HG02981 (cell line): ENCODE data around the gene DRAXIN.
"Not testable (repeated sequence)": the region's sequence is repeated elsewhere in the genome, so short reads cannot be mapped to it uniquely, and the experiment has no call there.

Source experiments
- ATAC-seq: cut with Tn5 transposase; IDR thresholded peaks from one replicate; pipeline ENCODE4 v1.9.1; 2021; ENCODE audit warnings: mild to moderate bottlenecking, moderate library complexity; ENCODE audit not compliant: unreplicated experiment

Gene DRAXIN, protein sequence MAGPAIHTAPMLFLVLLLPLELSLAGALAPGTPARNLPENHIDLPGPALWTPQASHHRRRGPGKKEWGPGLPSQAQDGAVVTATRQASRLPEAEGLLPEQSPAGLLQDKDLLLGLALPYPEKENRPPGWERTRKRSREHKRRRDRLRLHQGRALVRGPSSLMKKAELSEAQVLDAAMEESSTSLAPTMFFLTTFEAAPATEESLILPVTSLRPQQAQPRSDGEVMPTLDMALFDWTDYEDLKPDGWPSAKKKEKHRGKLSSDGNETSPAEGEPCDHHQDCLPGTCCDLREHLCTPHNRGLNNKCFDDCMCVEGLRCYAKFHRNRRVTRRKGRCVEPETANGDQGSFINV

DNA sequence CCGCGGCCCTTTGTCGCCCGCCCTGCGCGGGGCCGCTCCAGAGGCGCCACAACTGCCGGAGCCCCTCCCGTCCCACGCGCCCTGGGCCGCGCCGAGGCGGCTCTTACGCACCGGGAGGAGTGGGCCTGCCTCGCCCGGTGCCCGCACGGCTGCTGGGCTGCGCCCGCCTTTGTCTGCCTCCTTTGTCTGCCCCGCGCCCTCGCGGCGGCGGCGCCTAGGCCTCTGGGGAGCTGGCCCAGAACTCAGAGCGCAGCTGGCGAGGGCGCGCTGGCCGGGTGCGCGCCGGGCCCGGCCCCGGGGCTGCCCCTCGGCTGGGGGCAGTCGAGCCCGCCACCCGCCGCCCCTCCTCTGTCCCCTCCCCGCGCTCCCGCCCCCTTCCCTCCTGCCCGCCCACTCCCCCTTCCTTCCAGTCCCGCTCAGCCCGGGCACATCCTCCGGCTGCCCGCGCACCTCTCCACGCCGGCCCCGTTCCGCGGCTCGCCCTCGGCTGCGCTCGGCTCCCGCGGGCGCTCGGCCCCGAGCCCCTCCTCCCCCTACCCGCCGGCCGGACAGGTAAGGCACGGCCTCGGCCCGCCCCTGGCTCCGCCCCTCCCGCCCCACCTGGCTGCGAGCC, at the start of gene DRAXIN:
DRAXIN (plus strand) TSS at position 409 of the 613 bp plus-strand sequence. CDS start 14,549 bp downstream, outside the sequence.
- ATAC-seq, result no peak

DNA sequence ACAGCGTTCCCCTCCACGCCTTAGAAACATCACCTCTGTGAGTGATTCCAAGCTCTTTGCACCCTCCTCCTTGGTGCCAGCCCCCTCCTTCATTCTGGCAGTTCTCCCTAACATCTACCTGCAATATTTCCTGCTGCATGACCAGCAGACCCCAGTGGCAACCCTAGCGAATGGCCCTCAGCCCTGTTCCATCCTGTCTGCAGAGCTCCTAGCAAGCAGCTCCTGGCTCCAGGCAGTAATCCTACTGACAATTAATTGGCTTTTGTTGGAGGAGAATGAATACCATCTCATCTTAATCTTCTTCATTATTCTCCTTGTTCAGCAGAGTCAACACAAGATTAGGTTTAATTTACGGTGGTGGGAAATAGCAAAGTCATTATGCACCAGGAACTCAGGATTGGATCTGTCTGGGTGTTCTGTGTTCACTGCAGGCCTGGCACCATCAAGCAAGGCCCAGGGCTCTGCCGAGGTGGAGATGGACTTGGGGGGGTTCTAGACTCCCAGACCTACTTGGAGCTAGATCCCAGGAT, 49.7 kb upstream of the DRAXIN start:
- ATAC-seq, result no peak

DNA sequence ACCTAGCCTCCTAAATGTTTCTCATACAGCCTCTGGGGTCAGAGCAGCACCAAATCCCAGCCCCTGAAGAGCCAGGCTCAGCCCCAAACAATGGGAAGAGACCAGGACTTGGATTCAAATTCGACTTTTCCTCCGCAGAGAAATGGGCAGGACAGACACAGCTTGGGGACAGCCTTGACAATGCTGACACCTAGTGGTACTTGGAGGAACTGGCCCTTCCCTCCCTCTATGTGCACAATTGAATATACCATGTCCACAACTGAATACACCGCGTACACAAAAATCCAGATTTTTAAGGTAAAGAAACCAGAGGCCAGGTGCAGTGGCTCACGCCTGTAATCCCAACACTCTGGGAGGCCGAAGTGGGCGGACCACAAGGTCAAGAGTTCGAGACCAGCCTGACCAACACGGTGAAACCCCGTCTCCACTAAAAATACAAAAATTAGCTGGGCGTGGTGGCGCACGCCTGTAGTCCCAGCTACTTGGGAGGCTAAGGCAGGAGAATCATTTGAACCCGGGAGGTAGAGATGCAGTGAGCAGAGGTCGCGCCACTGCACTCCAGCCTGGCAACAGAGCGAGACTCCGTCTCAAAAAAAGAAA, 49.0 kb upstream of the DRAXIN start:
- not testable (repeated sequence) for ATAC-seq

DNA sequence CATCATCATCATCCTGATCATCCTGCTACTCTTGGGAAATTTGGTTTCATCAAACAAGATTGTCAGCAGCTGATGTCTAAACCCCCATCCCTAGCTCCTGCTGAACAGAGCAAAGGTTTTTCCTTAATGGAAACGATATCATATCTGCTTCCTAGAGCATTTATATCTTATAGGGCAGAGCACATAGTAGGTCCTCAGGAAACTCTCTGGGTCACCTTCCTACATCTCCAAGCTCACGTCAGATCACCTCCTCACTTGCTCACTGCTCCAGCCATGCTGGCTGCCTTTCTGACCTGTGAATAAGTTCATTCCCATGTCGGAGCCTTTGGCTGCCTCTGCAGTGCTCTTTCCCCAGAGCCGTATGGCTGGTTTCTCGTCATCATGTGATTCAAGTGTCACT, 47.7 kb upstream of the DRAXIN start:
- ATAC-seq, result no peak

DNA sequence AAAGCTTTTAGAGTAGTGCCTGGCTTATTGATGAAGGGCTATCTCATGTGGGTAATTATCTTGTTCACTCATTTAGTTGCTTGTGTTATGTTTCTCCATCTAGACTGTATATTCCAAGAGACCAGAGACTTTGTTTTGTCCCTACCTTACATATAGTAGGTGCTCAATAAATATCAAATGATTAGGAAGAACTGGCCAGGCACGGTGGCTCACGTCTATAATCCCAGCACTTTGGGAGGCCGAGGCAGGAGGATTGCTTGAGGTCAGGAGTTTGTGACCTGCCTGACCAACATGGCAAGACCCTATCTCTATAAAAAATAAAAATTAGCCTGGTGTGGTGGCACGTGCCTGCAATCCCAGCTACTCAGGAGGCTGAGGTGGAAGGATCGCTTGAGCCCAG, 46.2 kb upstream of the DRAXIN start:
- ATAC-seq, result no peak

DNA sequence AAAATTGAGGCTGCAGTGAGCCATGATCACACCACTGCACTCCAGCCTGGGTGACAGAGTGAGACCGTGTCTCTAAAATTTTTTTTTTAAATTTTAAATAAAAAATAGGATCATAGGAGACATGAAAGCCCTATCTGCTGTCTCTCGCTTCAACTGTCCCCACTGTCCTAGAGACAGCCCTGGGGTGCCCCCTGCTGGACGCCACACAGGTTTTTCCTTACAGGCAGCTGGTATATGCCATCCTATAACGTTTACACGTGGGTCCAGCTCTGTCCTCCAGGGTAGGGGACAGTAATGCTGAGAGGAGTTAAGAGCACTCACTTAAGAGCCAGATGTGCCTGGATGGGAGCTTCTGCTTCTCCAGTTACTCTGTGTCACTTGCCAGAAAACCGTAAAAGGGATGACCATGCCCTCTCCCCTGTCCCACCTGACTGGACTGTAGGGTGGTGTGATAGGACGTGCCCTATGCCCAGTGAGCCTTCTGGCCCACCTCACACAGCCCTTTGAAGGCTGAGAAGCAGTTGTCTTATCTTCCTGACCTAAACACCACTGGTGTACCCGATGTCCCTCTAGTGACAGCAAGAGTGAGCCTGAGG, 45.7 kb upstream of the DRAXIN start:
- peak; percentile 44 for ATAC-seq

DNA sequence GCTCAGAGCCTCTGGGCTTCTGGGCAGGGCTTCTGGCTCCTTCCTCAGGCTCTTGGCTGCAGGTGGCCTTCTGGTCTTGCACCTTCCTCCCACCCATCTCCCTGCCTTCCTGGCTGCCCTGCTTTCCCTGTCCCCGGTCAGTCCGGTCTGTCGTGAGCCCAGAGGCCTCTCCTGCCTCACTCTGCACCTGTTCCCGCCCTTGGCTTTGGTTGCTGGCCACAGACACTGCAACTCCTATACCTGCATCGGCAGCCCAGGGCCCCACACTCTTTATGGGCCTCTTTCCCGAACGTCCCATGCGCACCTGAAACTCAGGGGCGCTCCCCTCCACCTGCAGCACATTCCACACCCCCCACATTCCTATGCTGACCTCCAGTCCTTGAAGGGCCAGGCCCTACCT, 45.2 kb upstream of the DRAXIN start:
- no peak for ATAC-seq

DNA sequence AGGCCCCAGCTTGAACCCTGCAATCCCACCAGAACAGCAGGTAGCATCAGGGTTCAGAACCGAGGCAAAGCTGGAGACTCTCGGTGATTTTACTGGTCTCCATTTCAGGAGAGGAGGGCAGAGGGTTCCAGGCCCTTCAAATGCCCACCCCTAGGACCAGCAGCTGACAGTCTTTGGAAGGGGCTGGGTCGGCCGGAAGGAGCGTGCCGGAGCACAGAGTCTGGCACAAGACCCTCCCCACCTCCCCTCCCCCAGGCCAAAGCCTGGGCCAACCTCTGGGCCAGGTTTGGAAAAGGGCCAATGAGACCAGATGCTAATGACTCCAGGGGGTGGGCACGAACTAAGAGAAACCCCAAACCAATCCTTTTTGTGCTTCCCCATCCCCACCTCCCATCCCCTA, 44.2 kb upstream of the DRAXIN start:
- ATAC-seq, result no peak

DNA sequence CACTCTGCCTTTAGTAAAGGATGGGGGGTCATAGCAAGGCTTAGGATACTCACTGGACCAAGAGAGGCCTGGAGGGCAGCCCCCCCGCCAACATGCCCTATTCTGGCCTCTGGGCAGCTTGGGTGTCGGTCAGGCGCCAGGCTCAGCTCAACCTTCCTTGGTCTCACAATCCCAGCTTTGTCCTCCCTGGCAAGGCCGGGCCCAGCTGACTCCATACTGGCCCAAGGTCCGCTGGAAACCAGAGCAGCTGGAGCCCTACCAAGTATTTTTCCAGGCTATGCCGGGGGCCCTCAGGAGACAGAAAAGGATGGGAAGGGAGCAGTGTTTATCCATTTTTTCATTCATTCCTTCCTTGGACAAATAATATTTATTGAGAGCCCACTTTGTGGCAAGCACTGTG, 43.5 kb upstream of the DRAXIN start:
- no peak for ATAC-seq

DNA sequence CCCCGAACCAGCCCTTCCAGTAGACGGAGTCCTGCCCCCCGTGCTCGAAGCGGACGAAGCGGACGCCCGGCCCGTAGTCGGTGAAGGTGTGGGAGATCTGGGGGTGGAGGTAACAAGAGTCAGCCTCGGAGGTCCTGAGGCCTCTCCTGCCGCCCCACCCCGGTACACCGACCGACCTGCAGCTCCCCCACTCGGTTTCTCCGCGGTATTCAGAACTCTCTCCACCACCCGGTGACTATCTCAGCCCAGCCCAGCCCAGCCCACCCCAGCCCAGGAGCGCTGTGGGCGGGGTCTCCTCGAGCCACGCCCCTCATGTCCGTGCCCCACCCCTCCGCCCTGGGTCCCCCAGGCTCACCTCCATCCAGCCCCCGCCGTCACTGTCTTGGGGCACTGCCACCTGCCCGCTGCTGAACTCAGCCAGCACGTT, 42.8 kb upstream of the DRAXIN start:
- ATAC-seq, result no peak

DNA sequence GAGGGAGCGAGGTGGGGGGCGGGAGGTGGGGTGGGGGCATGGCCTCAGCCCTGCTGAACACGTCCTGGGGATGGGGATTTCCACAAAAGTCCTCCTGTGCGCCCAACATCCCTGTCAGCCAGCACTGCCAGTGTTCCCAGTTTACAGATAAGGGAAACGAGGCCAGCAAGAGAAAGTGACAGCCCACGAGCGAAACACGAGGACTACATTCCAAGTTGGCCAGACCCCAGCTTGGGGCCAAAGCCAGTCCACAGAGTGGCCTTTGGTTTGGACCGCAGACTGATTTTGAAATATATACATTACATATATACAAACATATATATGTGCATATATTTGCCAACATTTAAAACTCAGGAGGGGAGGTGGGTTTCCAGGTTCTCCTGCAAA, 42.3 kb upstream of the DRAXIN start:
- no peak for ATAC-seq

DNA sequence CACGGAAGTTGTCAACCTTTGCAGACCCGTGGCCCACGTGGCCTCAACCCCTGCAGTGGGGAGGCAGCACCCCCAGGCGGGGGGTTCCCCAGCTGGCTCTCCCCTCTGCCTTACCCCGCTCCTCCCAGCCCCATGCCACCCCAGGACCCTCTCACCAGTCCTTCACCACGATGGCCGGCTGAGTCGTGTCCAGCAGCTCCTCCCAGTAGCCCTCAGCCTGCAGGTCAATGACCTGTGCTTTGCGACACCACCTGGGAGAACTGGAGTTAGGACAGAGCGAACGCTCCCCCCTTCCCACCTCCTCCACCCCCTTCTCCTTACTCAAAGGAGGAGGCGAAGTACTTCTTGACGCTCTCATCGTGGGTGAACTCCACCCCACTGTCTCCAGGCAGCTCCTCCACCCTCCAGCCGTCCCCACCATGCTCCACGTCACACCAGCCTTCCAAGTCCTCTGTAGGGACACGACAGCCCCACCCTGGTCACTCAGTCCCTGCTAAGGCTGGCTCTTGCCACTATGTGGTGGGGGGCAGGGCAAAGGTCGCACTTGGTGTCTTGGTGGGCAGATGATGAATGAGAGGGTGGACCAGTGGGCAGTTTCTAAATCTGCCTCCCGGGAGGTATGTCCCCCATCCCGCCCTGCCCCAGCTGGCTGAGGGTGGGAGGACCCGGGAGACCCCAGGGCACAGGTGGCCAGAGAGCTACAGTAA, 41.7 kb upstream of the DRAXIN start:
- ATAC-seq, result no peak

DNA sequence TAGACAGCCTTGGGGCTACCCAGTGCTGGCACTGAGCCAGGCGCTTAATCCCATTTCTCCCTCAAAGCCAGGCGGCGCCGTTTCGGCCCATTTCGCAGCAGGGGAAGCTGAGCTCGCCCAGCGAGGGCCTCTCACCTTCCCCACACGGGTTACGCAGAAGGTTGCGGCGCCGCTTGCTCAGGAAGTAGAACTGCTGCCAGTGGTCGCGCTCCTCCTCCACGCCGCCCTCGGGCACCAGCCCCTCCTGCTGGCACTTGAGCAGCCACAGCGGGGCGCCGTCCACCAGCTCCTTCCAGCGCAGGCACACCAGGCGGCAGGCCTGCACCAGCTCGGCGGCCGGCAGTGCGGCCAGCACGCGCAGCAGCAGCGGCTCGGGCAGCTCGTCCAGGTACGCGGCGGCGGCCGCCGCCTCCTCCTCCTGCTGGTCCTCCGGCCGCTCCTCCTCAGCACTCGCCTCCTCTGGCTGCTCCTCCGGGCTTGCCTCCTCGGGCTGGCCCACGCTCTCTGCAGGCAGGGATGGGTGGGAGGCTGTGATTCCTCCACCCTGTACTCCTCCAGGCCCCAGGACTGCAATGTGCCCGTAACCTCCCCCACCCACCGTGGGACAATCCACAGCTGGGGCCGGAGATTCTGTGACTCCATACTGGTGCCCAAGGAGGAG, 41.0 kb upstream of the DRAXIN start:
- ATAC-seq, result no peak

DNA sequence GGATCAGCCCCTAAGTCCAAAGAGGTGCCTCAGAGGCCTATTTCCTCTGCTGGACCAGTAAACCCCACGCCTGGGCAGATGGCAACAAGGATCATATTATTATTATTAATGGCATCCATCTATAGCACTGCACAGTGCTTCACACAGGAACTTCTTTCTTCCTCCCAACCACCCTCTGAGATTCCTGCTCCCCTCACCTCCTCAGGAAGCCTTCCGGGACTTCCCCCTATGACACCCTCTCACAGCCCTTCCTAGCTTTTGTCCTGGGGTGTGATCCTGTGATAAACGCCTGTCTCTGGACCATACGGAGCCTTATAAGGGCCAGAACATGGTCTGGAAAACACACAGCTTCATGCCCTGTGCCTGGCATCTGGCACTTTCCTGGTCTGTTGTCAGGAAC, 40.5 kb upstream of the DRAXIN start:
- no peak for ATAC-seq

DNA sequence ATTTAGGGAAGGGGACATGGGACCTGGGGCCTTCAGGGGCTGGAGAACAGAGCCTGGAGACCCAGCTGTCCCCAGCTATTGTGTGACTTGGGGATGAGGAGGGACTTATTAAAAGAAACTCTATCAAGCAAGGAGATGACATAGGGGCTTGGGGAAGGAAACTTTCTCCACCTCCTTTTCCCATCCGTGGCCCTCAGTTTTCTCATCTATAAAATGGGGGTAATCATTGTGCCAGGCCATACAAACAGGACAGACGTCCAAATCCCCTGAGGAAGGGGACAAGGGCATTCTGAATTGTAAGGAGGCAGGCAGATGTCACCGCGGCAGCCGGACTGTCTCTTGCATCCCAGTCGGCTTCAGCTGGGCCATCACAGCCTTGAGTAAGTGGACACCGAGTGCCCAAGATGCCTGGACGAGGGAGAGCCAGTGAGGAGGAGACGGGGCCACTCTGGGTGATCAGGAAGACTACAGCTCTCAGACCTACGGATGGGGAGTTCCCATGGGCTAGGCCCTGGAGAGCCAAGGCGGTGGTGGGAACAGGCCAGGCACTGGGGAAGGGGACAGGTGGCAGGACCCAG, 39.2 kb upstream of the DRAXIN start:
- ATAC-seq, result no peak

DNA sequence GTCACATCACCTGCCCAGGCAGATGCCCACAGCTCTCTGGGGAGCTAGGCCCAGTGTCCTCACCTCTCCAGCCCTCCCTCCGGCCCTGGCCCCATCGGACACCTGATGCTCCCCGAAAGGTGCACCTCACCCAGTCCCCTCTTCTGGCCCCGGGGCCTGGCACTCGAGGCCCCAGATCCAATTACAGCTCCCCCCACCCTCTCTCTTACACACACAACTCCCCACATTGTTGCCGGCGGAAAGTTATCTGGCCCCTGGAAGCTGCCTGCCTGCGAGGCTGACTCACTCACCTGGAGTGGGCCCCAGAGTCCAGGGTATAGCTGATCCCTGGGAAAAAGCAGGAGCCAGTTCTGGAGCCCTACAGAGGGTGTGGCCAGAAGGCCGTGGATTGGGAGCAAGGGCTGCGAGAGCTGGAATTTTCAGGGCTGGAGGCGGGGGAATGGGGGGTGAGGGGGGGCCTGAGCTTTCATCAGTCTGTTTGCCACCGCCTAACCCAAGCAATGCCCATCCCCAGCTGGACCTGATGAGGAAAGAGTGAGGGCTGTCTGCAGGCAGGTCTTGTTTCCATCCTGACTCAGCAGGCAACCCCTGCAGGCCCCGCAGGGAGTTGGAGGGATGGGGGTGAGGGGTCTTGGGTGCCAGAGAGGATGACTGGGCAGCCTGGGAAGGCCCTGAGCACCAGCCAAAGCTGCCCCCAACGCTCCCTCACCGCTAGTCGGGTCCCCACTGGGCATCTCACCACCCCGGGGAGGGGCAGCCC, 38.2 kb upstream of the DRAXIN start:
- no peak for ATAC-seq

DNA sequence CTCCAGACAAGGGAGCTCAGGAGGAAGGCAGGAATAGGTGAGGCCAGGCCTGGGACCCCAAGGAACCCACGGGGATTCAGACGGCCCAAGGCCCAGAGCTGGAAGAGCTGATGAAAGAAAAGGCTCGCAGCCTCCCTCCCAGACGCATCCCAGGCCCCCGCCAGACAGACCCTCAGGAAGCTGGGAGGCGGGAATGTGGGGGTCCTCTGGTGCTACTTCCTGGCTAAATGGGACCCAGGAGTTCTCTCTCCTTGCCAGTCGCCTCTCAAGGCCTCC, 37.7 kb upstream of the DRAXIN start:
- no peak for ATAC-seq

DNA sequence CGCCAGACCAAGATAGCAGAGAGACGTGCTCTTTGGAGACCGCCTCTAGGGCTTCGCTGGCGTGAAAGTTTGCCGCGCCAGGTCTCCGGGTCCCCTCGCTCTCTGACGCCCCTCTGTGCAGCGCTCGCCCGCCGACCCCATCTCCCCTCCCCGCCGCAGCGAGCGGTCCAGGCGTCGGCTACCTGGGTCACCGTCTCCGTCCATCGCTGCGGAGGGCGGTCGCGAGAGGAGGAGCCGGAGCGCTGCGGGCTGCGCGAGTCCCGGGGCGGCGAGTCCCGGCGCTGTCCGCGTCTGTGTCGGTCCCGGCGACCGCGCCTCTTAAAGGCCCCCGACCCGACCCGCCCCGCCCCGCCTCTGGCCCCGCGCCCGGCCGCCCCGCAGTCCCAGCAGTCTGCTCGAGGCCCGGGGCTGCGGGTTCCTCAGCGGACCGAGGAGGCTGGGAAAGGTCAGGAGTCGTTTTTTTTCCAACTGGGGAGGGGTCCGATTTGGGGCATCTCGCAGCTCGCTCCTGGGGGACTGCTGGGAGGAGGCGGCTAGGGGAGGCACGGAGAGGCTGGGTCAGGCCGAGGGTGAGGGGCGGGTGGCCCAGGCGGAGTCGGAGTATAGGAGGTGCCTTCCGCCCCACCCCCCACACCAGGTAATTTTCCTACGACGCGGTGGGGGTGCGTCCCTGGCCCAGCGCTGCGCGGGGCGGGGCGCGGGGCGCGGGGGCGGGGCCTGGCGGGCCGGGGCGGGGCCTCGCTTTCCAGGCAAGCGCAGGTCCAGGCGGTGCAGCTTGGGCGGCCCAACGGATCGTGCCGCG, 37.2 kb upstream of the DRAXIN start, which contains the start of the genes FBXO2 and FBXO44:
FBXO2 (minus strand) TSS at position 293 of the 802 bp plus-strand sequence; CDS start at position 204, 89 bp downstream.
FBXO44 (plus strand) TSS at position 741 of the 802 bp plus-strand sequence. CDS start 959 bp downstream, outside the sequence.
- peak; percentile 59 for ATAC-seq
